Natural killer cell (primary cell): Measurements from ENCODE around the gene RSPRY1. TPM values are rescaled to one million over a fixed set of nuclear protein-coding genes. Genes with fewer than 3 reads are reported as not detected.
"Not testable (repeated sequence)": the region's sequence is repeated elsewhere in the genome, so short reads cannot be mapped to it uniquely, and the experiment has no call there.

Experiments
- ATAC-seq, 3 donors: fragments of 150-1000 bp in 2 of 3; fragments of 200-7000 bp in 1 of 3; cut with Tn5 transposase; 1 replicate in 1 of 3; 2 replicates in 2 of 3; pipeline ENCODE4 v1.10.0; 2021; ENCODE audit warnings: mild to moderate bottlenecking in 2 of 3, moderate library complexity in 2 of 3
- DNase-seq, 2 donors: peaks; one replicate each; pipeline versions ENCODE4 v3.0.0 to v3.0.0-alpha.2; 2013 to 2021; ENCODE audit warnings: mixed read lengths in 1 of 2
- H3K27ac ChIP-seq: one replicate; pipeline ENCODE4 v1.5.1; 2013; ENCODE audit warnings: mild to moderate bottlenecking, low read length
- H3K27me3 ChIP-seq: one replicate; pipeline ENCODE4 v1.6.1; 2013; ENCODE audit warnings: low read length; ENCODE audit not compliant: control insufficient read depth, insufficient read depth
- H3K36me3 ChIP-seq: one replicate; pipeline ENCODE4 v1.6.1; 2013; ENCODE audit warnings: low read length; ENCODE audit not compliant: control insufficient read depth, insufficient read depth
- H3K4me1 ChIP-seq: one replicate; pipeline ENCODE4 v1.6.1; 2013; ENCODE audit warnings: low read length; ENCODE audit not compliant: control insufficient read depth, insufficient read depth
- H3K4me3 ChIP-seq: one replicate; pipeline ENCODE4 v1.5.1; 2013; ENCODE audit warnings: low read length
- H3K9me3 ChIP-seq: one replicate; pipeline ENCODE4 v1.6.1; 2013; ENCODE audit warnings: low read length; ENCODE audit not compliant: control insufficient read depth, insufficient read depth
- H3K27ac Mint-ChIP-seq, 2 donors: one replicate each; pipeline ENCODE4 v1.8.0; 2022; ENCODE audit warnings: mild to moderate bottlenecking in 2 of 2, mixed read lengths in 2 of 2, moderate library complexity in 1 of 2
- H3K27me3 Mint-ChIP-seq, 2 donors: one replicate each; pipeline ENCODE4 v1.8.0; 2022; ENCODE audit warnings: low read depth in 2 of 2, mixed read lengths in 2 of 2
- H3K36me3 Mint-ChIP-seq: one replicate; pipeline ENCODE4 v1.8.0; 2022; ENCODE audit warnings: mixed read lengths
- H3K4me1 Mint-ChIP-seq, 2 donors: one replicate each; pipeline ENCODE4 v1.8.0; 2022; ENCODE audit warnings: mixed read lengths in 2 of 2
- H3K4me3 Mint-ChIP-seq: one replicate; pipeline ENCODE4 v1.8.0; 2022; ENCODE audit warnings: mild to moderate bottlenecking, moderate library complexity, mixed read lengths
- H3K9me3 Mint-ChIP-seq, 2 donors: one replicate each; pipeline ENCODE4 v1.8.0; 2022; ENCODE audit warnings: mixed read lengths in 2 of 2
- WGBS: methylation state at CpG from one replicate; pipeline ENCODE4 v1.1.7; 2013; ENCODE audit warnings: missing lambda C conversion rate; ENCODE audit not compliant: insufficient coverage; 5-methylcytosine and 5-hydroxymethylcytosine counted together
- intact Hi-C: fragments of 100-400 bp; cut with micrococcal nuclease; formaldehyde crosslinking; loops from one replicate; pipeline ENCODE4 v1.14.2; 2022
- total RNA-seq, 4 donors: library from RNA; stranded (reverse); fragments of 120-200 nt in 1 of 4; gene quantifications; one replicate each; pipeline versions ENCODE4 v1.2.3 to v1.2.4, GENCODE V29; 2013 to 2022
- TF ChIP-seq, protein P1 (sequence below): fragments of 200-600 bp; IDR thresholded peaks from one replicate; pipeline ENCODE4 v1.8.0; 2022; ENCODE audit warnings: antibody characterized with exemption

RSPRY1 gene
- total RNA-seq, 3 donors from 2014 or later (not counting 1 experiment from before 2014, with no cell fraction given): 22.6 to 26.6 (median 23.4) TPM

- Histone ChIP-seq H3K27ac (no peak overlapping the region), H3K9me3 (no peaks in the 10 kb centered on the region), H3K36me3 (no peaks in the 10 kb centered on the region), H3K27me3 (no peaks in the 10 kb centered on the region), H3K4me1 (peaks cover 12% of the 10 kb centered on the region), H3K4me3 (no peak overlapping the region)
- DNase-seq (no peak), ATAC-seq (no peak)
- Mint-ChIP-seq H3K4me3 (no peak overlapping the region), H3K27ac (no peak overlapping the region), H3K9me3 (no peaks in the 10 kb centered on the region), H3K27me3 (no peaks in the 10 kb centered on the region), H3K4me1 (peaks cover 5% of the 10 kb centered on the region in 2 donors), H3K36me3 (no peaks in the 10 kb centered on the region)
- 85% methylated on average over 11 of the region's 11 CpGs for WGBS
- intact Hi-C loops: no loop called here
- TF ChIP-seq, protein P1, sequence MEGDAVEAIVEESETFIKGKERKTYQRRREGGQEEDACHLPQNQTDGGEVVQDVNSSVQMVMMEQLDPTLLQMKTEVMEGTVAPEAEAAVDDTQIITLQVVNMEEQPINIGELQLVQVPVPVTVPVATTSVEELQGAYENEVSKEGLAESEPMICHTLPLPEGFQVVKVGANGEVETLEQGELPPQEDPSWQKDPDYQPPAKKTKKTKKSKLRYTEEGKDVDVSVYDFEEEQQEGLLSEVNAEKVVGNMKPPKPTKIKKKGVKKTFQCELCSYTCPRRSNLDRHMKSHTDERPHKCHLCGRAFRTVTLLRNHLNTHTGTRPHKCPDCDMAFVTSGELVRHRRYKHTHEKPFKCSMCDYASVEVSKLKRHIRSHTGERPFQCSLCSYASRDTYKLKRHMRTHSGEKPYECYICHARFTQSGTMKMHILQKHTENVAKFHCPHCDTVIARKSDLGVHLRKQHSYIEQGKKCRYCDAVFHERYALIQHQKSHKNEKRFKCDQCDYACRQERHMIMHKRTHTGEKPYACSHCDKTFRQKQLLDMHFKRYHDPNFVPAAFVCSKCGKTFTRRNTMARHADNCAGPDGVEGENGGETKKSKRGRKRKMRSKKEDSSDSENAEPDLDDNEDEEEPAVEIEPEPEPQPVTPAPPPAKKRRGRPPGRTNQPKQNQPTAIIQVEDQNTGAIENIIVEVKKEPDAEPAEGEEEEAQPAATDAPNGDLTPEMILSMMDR: no peak
Measured at GRCh38 chr16:57264950-57265371, 78.8 kb downstream of the RSPRY1 start.

- Histone ChIP-seq H3K4me1 (peaks cover 4% of the 10 kb centered on the region), H3K27ac (no peak overlapping the region), H3K9me3 (no peaks in the 10 kb centered on the region), H3K27me3 (no peaks in the 10 kb centered on the region), H3K4me3 (no peak overlapping the region), H3K36me3 (no peaks in the 10 kb centered on the region)
- no peaks in the 10 kb centered on the region for H3K36me3 Mint-ChIP-seq
- TF ChIP-seq, protein P1: no peak
- DNase-seq (no peak), ATAC-seq (no peak)
- H3K27me3 Mint-ChIP-seq: no peaks in the 10 kb centered on the region
- no peak overlapping the region for H3K27ac Mint-ChIP-seq
- no peaks in the 10 kb centered on the region for H3K9me3 Mint-ChIP-seq
- intact Hi-C loops: no loop called here
- 93% methylated on average over 16 of the region's 16 CpGs for WGBS
- H3K4me1 Mint-ChIP-seq: no peaks in the 10 kb centered on the region
- H3K4me3 Mint-ChIP-seq: no peak overlapping the region
Measured at GRCh38 chr16:57265850-57266530, 79.9 kb downstream of the RSPRY1 start.

GRCh38 chr16:57266531-57267260 lies 80.6 kb downstream of the RSPRY1 start:
- H3K4me1 Mint-ChIP-seq: no peaks in the 10 kb centered on the region
- Histone ChIP-seq H3K9me3 (no peaks in the 10 kb centered on the region), H3K4me1 (peaks cover 4% of the 10 kb centered on the region), H3K4me3 (no peak overlapping the region), H3K36me3 (no peaks in the 10 kb centered on the region), H3K27ac (no peak overlapping the region), H3K27me3 (no peaks in the 10 kb centered on the region)
- ATAC-seq: peak in 2 of 3 donors; percentile 40 to 45
- TF ChIP-seq, protein P1: no peak
- no peaks in the 10 kb centered on the region for H3K36me3 Mint-ChIP-seq
- H3K4me3 Mint-ChIP-seq: no peak overlapping the region
- no peaks in the 10 kb centered on the region for H3K27me3 Mint-ChIP-seq
- 37% methylated on average over 6 of the region's 6 CpGs for WGBS
- intact Hi-C loops: no loop called here
- H3K27ac Mint-ChIP-seq: no peak overlapping the region
- H3K9me3 Mint-ChIP-seq: no peaks in the 10 kb centered on the region
- peak in 1 of 2 donors; percentile 73 for DNase-seq

DNA sequence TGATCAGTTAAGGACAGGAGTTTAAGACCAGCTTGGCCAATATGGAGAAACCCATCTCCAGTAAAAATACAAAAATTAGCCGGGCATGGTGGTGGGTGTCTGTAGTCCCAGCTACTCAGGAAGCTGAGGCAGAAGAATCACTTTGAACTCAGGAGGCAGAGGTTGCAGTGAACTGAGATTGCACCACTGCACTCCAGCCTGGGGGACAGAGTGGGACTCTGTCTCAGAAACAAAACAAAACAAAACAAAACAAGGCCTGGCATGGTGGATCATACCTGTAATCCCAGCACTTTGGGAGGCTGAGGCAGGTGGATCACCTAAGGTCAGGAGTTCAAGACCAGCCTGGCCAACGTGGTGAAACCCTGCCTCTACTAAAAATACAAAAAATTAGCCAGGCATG lies 81.2 kb downstream of the RSPRY1 start:
- H3K27ac ChIP-seq, H3K4me3 ChIP-seq, H3K9me3 Mint-ChIP-seq, H3K36me3 ChIP-seq, H3K36me3 Mint-ChIP-seq, H3K4me1 Mint-ChIP-seq, ATAC-seq, H3K27me3 Mint-ChIP-seq, H3K4me3 Mint-ChIP-seq, H3K4me1 ChIP-seq, intact Hi-C loops, DNase-seq, H3K9me3 ChIP-seq, H3K27me3 ChIP-seq, H3K27ac Mint-ChIP-seq: not testable (repeated sequence)
- 56% methylated on average over 2 of the region's 2 CpGs for WGBS
